Measurements from ENCODE around the gene USB1.
"Not testable (repeated sequence)": the region's sequence is repeated elsewhere in the genome, so short reads cannot be mapped to it uniquely, and the experiment has no call there.

USB1 gene

GRCh38 chr16:57969451-57970123 lies 31.6 kb upstream of the USB1 start:
- no peak for DNase-seq (ENCODE audit: low read depth in 1 of 2, low spot score in 1 of 2)

GRCh38 chr16:57970319-57970718 lies 30.9 kb upstream of the USB1 start:
- DNase-seq (ENCODE audit: low read depth in 1 of 2, low spot score in 1 of 2) = no peak

GRCh38 chr16:57970970-57971369 lies 30.2 kb upstream of the USB1 start, which contains the start of gene CNGB1:
CNGB1 (minus strand) TSS chr16:57971128; CDS start chr16:57967286, 3,842 bp downstream.
- no peak for DNase-seq (ENCODE audit: low read depth in 1 of 2, low spot score in 1 of 2)

- DNase-seq (ENCODE audit: low read depth in 1 of 2, low spot score in 1 of 2) = no peak
Measured at GRCh38 chr16:57971848-57972247, 29.4 kb upstream of the USB1 start.

- DNase-seq (ENCODE audit: low read depth in 1 of 2, low spot score in 1 of 2) = no peak
Measured at GRCh38 chr16:57972306-57972705, 28.9 kb upstream of the USB1 start.

GRCh38 chr16:57976331-57976796 lies 24.8 kb upstream of the USB1 start:
- DNase-seq (ENCODE audit: low read depth in 1 of 2, low spot score in 1 of 2) = no peak

GRCh38 chr16:57977418-57978069 lies 23.7 kb upstream of the USB1 start:
- no peak for DNase-seq (ENCODE audit: low read depth in 1 of 2, low spot score in 1 of 2)

GRCh38 chr16:57978070-57978465 lies 23.1 kb upstream of the USB1 start:
- DNase-seq (ENCODE audit: low read depth in 1 of 2, low spot score in 1 of 2) = not testable (repeated sequence)

- DNase-seq (ENCODE audit: low read depth in 1 of 2, low spot score in 1 of 2) = no peak
Measured at GRCh38 chr16:57979006-57979585, 22.1 kb upstream of the USB1 start.

- DNase-seq (ENCODE audit: low read depth in 1 of 2, low spot score in 1 of 2) = no peak
Measured at GRCh38 chr16:57981636-57982035, 19.6 kb upstream of the USB1 start.

- DNase-seq (ENCODE audit: low read depth in 1 of 2, low spot score in 1 of 2) = no peak
Measured at GRCh38 chr16:57982385-57982784, 18.8 kb upstream of the USB1 start.

GRCh38 chr16:57984443-57985203 lies 16.6 kb upstream of the USB1 start:
- peak; percentile 81 to 83 for DNase-seq (ENCODE audit: low read depth in 1 of 2, low spot score in 1 of 2)

- DNase-seq (ENCODE audit: low read depth in 1 of 2, low spot score in 1 of 2) = peak in 1 of 2 donors; percentile 17
Measured at GRCh38 chr16:57985204-57986181, 15.7 kb upstream of the USB1 start.

GRCh38 chr16:57986196-57986595 lies 15.0 kb upstream of the USB1 start:
- DNase-seq (ENCODE audit: low read depth in 1 of 2, low spot score in 1 of 2) = no peak

GRCh38 chr16:57987441-57988177 lies 13.6 kb upstream of the USB1 start:
- DNase-seq (ENCODE audit: low read depth in 1 of 2, low spot score in 1 of 2) = no peak

GRCh38 chr16:57988929-57989328 lies 12.3 kb upstream of the USB1 start:
- no peak for DNase-seq (ENCODE audit: low read depth in 1 of 2, low spot score in 1 of 2)

- DNase-seq (ENCODE audit: low read depth in 1 of 2, low spot score in 1 of 2) = no peak
Measured at GRCh38 chr16:57991551-57992059, 9.6 kb upstream of the USB1 start.

- no peak for DNase-seq (ENCODE audit: low read depth in 1 of 2, low spot score in 1 of 2)
Measured at GRCh38 chr16:57992084-57992483, 9.1 kb upstream of the USB1 start.

GRCh38 chr16:57993438-57993837 lies 7.8 kb upstream of the USB1 start:
- no peak for DNase-seq (ENCODE audit: low read depth in 1 of 2, low spot score in 1 of 2)
